NCI-H345 treated with DMSO at 0.1 percent for 48 hours (cell line): ENCODE data around the gene ZNF318.
"Not testable (repeated sequence)": the region's sequence is repeated elsewhere in the genome, so short reads cannot be mapped to it uniquely, and the experiment has no call there.

Source experiments
- DNase-seq: peaks from one replicate; lab custom pipeline; 2025; ENCODE audit not compliant: unreplicated experiment; lab: John Stamatoyannopoulos, UW

Gene ZNF318

DNA sequence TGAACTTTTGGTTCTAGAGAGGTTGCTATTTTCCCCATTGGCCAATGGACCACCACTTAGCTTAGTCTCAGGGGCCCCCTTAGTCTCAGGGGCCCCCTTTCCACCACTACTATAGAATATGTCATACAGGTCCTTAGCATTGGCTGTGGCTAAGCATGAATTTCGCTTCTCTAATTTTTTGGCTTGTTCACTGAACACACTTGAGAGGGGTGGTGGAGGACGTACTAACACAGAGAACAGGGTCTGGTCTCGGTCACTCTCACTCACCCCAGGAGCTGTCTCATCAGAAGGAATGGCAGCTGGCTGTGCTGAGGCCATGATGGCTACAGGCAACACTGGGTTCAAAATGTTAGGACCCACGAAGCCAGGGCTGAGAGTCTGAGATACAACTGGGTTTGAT lies 30.3 kb downstream of the ZNF318 start:
- DNase-seq = no peak

DNA sequence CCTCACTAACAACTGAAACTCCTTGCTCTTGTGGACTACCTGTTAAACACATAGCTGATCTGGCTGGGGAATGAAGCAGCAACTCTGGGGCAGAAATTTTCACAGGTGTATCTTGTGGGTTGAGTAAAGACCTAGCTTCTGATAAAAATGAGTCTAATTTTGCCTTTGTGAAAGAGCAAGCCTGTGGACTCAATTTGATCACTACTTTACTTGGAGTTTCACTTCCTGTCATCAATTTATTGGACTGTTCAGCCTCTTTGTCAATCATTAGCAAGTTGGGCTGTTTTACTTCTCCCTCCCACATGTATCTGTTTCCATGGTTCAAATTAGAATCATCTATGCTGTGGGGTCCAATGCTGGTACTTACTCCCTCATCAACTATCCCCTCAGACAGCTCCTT lies 31.2 kb downstream of the ZNF318 start:
- DNase-seq = no peak

DNA sequence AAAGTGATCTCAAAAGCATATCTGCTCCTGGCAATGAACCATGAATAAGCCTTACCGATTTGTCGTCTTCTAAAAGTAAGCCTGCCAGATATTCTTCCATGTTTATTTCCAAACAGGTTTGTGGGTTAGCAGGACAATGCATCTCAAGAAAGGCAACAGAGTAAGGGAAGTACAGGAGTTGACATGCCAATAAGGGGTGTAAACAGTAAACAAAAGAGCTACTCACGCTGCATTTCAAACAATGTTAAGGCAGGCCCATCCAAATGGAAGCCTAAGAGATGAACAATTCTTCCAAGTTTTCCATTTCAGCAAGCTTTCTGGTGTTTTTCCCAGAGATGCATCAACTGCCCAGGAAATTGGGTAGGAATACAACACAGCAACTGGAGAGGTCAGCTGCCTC lies 33.1 kb downstream of the ZNF318 start:
- no peak for DNase-seq

DNA sequence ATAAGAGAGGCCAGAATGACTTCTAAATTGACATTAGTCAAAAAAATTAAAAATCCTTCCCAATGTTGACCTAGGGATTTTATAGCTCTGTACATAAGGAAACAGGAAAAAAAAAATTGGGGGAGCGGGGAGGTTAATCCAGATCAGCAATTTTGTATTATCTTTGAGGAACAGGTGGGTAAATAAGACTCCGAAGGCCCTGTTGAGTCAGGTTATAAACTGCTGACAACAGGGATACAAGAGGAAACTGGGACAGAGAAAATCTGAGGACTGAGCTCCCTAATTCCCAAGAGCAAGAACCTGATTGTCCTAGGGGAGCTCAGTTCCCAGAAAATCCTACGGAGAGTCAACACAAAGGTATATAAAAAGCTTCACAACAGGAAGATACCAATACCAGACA lies 34.0 kb downstream of the ZNF318 start:
- no peak for DNase-seq

DNA sequence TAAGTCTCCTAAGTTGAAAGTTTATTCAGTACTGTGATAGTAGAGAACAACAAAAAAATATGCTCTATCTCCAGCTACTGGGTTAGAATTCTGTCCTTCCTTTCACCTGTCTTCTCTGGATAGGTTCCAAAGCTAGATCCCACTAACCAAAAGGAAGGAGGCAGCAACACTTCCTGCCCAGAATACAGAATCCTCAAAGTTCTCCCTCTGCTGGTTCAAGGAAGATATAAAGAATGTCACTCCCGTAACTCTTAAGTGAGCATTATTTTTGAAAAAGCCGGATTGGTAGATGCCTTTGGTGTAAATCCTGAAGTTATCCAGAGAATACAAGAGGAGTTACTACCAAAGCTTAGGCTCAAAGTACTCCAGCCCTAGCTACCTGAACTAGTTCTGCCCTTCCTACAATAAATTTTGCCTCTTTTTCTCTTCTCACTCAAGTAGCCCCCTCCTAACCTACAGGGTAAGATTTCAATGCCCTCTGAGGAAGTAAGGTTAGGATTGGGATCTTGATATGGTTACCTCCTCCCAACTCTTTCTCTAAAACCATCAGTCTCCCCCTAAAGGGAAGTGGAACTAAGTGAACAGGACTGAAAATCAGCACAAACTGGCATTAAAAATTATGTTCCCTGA lies 34.9 kb downstream of the ZNF318 start:
- no peak for DNase-seq

DNA sequence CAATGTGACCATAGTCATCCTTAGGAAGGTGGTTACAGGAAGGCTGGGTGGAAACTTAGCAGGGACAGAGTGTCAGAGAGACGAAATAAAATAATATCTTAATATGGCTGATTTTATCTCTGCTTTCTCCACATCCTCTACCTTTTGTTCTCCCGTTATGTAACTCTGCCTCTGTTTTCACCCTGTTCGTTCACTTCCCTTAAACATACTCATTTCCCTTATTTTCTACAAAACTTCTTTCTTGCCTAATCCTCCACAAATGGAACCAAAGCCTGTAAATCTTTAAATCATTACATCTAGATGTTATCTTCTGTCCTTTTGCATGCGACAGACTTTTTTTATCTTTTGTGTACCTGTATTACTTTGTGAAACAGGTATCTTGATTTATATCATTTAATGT lies 37.6 kb downstream of the ZNF318 start:
- no peak for DNase-seq

DNA sequence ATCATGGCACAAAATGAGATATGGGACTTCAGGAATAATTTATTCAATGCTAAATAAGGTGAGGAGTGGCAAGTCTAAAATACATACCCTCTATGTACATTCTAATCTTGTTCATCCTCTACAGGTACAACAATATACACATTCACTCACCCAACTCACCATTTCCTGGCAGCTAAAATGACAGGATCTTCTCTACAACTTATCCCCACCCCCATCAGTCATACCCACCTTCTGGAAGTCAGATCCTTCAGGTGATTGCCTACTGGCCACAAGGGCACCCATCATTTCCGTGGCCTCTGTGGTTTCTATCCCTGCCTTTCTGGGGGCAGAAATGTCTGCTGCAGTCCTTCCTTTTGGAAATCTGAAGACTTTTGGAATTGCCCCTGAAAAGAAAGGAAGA lies 38.0 kb downstream of the ZNF318 start:
- DNase-seq = no peak

DNA sequence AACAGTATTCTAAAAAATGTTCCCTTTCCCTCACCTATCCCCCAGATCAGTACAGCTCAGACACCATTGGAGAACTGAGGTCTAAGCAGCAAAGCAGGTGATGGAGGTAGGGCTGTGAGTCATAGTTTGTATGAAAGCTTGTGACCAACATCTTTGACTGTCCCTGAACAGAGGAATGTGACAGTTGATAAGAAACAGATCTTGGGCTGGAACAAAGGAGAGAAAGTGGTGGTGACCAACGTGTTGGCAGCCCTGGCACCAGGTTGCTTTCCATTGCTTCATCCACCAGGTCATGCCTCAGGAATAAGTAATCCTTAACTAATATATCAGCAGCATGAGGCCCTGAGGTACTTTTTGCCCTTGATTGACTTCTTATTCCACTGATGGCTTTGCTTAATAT lies 40.9 kb downstream of the ZNF318 start:
- no peak for DNase-seq

DNA sequence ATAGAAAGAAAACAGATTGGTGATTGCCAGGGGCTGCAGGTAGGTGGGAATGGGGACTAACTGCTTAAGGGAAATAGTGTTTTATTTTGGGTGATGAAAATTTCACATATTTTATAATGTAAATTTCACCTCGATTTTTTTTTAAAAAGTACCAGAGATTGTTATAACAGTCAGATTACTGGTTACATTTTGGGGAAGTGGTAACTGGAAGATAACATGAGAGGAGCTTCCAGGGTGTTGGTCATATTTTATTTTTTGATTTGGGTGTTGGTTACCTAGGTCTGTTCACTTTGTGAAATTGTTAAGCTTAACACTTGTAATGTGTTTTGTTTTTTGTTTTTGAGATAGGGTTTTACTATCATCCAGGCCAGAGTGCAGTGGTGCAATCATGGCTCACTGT lies 43.6 kb downstream of the ZNF318 start:
- no peak for DNase-seq

DNA sequence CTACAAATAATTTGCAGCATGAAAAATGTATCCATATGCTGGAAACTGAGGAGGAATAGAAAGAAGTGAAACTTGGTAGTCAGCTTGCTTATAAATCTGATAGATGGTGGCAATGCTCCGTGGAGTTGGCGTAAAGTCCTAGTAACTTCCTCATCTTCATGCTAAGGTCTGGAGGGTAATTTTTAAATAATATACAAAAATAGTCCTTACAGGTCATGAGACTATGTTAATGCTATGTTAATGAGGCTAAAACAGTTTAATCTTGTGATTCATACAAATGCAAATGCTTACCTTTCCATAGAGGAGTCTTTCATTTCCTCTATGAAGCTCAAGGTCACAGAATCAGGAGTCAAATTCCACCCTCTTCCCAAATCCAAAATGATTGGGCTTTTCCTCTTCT lies 51.4 kb downstream of the ZNF318 start:
- no peak for DNase-seq

DNA sequence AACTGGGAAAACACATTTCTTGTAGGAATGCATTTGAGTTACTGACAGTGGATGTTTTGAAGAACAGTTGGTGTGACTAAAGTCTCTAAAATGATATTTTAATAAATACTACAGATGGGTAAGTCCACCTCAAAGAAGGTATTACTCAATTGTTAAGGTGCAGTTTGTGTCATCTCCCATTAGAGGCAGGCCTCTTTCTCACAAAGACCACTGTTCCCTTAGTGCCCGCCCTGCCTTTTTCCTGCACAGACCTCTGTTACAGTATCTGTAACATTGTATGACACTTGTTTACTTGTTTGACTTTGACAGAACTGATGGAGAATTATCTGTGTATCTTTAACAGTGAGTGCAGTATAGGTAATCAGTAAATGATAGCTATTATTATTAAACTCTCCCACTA lies 55.6 kb downstream of the ZNF318 start:
- DNase-seq = no peak

DNA sequence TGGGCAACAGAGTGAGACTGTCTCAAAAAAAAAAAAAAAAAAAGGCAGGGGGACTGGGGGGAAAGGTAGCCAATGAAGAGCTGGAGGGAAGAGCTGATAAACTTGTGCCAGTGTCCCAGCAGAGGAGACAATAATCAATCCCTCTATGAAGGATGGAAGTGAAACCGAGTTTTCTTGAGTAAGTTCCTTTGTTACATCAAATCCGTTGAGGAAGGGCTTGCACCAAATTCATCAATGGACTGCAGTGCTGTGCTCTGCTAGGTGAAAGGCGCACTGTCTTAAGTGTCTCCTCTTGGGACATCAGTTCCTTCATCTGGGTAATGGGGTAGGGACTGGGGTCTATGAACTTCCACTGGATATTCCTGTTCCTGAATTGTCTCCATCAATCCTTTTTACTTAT lies 57.8 kb downstream of the ZNF318 start:
- no peak for DNase-seq

DNA sequence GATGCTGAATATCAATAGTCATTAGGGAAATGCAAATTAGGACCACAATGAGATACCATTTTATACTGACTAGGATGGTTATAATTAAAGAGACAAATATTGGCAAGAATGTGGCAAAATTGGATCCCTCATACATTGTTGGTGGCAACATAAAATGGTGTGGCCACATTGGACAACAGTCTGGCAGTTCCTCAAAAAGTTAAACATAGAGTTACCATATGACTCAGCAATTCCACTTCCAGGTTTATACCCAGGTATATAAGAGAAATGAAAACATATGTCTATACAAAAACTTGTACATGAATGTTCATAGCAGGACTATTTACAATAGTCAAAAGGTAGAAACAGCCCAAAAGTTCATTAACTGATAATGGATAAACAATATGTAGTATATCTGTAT lies 58.8 kb downstream of the ZNF318 start:
- no peak for DNase-seq

DNA sequence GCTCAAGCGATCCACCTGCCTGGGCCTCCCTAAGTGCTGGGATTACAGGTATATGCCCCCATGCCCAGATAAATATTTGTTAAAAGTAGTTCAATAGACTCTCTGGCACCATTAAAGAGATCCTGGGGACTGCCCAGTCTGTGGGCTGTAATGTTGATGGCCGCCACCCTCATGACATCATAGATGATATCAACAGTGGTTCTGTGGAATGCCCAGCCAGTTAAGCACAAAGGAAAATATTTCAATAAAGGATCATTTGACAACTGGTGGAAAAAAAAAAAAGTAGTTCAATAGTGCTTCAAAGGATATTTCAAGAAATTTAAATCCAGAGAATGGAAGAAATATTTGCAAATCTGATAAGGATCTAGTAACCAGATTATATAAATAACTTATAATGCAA lies 59.3 kb downstream of the ZNF318 start:
- DNase-seq = no peak

DNA sequence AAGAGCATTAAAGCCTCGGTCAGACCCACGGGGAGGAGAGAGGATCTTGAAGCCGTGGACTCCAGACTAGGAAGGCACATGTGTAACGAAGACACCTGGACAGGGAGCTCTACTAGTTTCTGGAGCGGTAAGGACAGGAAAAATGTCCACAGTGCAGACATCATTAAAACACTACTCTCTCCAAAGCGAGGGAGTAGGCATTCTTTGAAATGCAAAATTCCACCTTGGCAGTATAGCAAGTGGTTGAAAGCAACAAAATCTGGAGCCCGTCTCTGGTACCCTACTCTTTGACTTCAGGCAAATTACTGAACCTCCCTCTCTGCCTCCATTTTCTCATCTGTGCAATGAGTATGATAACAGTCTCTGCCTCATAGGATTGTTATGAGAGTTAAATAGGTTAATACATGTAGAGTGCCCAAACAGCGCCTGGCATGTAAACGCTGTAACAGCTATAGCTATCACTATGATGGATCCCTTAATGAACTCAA lies 60.4 kb downstream of the ZNF318 start:
- DNase-seq = no peak

DNA sequence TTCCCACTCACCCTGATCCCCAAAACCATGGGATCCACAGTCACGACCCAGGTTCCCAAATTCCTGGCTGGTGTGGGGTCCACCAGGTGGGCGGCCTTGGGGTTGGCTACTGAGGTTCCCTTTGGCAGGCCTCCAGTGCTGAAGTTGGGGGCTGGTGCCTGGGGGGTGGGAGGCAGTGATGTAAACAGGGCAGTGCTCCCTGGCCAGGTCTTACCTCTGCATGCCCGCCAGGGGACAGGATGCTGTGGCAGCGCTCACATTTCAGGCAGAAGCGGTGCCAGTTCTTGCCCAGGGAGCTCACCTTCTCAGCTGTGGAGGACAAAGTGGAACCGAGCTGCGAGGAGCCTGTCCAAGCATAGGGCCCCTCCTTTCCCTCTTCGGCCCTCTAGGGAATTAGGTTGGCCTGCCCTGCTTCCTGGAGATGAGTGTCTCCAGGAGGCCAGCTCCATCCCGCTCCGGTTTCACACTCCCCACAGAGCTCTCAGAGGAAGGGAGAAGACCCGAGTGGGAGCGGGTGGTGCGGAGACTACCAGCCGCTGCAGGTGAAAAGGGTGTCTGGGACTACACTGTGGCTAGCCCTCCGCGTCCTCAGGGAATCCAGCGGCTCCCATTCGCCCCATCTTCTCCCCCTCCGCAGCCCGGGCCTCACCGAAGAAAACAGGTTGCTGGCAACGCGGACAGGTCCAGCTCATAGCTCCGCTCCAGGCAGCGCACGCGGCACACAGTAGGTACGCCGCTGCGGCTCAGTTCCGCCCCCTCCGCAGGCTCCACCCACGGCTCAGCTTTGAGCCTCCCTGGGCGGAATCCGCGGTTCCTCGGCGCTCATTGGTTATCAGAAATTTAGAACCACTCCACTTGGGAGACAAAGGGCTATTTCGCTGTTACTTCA lies 61.1 kb downstream of the ZNF318 start, which contains the start of gene CRIP3:
CRIP3 (minus strand) TSS at position 726 of the 889 bp plus-strand sequence; CDS start at position 692, 34 bp downstream.
- DNase-seq = peak; percentile 53

DNA sequence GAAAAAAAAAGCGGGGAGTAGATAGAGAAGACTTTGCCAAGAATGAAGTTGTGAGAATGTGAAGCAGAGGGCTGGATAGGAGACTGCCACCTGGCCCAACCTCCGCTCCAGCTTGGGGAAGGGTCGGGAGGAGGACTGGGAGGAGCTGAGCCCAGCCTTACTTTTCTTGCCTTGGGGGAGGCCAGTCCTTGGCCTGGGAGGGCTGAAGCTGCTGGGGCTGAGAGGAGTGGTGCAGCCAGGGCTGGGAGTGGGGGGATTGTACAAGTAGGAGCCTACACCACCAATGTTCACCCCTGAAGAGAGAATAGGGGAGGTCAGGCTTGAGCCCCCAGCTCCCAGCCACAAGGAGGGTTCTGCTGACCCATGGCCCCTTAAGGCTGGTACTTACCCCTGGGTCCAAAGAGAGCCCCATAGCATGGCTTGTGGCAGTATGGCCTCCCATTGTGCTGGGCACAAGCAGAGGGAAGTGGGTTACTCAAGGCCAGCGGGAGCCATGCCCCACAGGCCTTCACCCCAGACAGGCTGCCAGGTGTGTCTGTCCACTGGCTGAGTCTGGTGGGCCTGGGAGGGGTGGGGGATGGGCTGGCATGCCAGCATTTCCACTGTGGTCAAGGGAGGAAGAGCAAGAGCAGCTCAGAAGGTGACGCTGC lies 61.9 kb downstream of the ZNF318 start:
- no peak for DNase-seq

DNA sequence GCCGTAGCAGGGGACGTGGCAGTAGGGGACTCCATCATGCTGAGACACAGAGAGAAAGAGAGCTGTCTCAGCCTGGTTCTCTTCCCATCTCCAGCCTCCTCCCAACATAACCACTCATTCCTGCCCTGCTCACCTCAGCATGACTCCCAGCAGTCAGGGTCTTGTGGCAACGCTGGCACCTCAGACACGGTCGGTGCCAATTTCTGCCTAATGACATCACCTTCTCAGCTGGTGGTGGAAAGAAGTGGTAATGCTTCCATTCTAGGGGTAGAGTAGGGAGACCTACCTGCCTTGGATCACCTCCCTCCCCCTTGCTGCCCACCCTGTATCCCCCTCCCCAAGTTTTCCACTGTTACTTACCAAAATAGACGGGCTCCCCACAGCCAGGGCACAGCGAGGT lies 63.4 kb downstream of the ZNF318 start:
- DNase-seq = no peak

DNA sequence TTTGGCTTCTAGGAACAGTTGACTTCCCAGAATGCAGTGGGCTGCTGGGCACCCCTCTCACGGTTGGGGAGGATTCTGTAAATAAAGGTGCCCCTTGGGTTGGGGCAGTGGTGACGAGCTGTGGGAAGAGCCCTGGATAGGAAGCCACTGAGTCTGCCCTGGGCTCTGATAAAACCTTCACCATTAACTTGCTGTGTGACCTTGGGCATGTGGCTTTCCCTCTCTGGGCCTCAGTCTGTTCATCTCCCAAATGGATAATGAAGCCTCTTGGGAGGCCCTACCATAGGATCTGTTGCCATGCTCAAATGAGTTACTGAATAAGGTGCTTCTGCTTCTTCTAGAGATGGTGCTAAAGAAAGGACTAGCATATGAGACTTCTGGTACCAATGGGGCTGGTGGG lies 64.6 kb downstream of the ZNF318 start:
- DNase-seq = no peak

DNA sequence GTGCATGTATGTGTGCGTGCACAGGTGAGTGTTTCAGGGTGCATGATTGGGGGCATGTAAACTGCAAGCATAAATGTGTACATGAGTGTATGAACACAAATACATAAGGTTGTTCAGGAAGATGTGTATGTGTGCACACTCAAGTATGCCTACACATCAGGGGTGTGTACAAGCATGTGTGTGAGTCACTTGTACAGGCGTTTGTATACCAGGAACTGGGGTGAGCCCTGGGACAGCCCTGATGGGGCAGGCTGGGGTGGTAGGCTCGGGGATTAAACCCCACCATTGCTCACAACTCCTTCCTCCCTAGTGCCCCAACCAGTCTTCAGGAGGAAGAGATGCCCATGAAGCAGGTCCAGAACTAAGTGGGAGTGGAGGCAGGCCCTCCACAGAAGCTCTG lies 65.1 kb downstream of the ZNF318 start:
- no peak for DNase-seq

DNA sequence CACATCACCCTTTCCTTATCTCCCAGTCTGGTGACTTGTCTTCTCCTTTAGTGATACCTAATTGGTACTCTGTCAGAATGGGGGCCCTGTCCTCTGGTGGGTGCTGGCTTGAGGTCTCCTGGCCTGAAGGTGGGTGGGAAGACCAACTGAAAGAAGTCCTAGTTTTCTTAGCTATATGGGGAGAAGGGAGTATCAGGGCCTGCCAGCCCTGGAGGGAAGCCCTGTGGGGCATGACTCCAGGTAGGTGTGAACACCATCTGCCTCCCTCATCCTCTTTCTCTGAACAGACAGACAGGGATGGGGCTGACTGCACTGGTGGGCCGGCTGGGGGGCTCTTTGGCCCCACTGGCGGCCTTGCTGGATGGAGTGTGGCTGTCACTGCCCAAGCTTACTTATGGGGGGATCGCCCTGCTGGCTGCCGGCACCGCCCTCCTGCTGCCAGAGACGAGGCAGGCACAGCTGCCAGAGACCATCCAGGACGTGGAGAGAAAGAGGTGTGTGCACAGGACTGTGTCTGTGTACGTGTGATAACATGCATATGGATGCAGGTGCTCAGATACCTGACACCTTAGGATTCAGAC lies 65.6 kb downstream of the ZNF318 start:
- DNase-seq = no peak

DNA sequence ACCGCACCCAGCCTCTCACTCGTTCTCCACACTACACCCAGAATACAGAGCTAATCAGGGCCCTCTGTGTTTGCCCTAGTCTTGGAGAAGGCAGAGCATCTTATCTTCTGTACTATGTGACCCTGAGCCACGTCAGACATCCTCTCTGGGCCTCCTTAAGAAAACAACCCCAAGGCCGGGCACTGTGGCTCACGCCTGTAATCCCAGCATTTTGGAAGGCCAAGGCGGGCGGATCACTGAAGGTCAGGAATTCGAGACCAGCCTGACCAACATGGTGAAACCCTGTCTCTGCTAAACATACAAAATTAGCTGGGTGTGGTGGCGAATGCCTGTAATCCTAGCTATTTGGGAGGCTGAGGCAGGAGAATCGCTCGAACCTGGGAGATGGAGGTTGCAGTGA lies 66.4 kb downstream of the ZNF318 start:
- not testable (repeated sequence) for DNase-seq
